Measurements from ENCODE around the gene TICAM2.

Gene TICAM2

GRCh38 chr5:115605436-115605835, 3.2 kb upstream of the TICAM2 start:
- DNase-seq: no peak

- no peak for DNase-seq
Observed at GRCh38 chr5:115602591-115603125, 379 bp upstream of the TICAM2 start.

GRCh38 chr5:115600766-115601165, 1.5 kb downstream of the TICAM2 start:
- DNase-seq: no peak

GRCh38 chr5:115599924-115600323, 2.4 kb downstream of the TICAM2 start:
- DNase-seq: no peak

GRCh38 chr5:115599502-115599901, 2.8 kb downstream of the TICAM2 start:
- DNase-seq: no peak

GRCh38 chr5:115594128-115595047, 7.9 kb downstream of the TICAM2 start:
- no peak for DNase-seq

GRCh38 chr5:115589043-115589442, 13.2 kb downstream of the TICAM2 start:
- DNase-seq: no peak

- no peak for DNase-seq
Observed at GRCh38 chr5:115588640-115589039, 13.6 kb downstream of the TICAM2 start.

- peak; percentile 26 for DNase-seq
Observed at GRCh38 chr5:115586525-115587146, 15.6 kb downstream of the TICAM2 start.

GRCh38 chr5:115585265-115585664, 17.0 kb downstream of the TICAM2 start:
- DNase-seq: no peak

- no peak for DNase-seq
Observed at GRCh38 chr5:115584501-115584900, 17.8 kb downstream of the TICAM2 start.

- no peak for DNase-seq
Observed at GRCh38 chr5:115583474-115583873, 18.8 kb downstream of the TICAM2 start.

- DNase-seq: no peak
Observed at GRCh38 chr5:115580941-115581340, 21.3 kb downstream of the TICAM2 start.

- DNase-seq: no peak
Observed at GRCh38 chr5:115579747-115580173, 22.5 kb downstream of the TICAM2 start.

GRCh38 chr5:115579216-115579615, 23.1 kb downstream of the TICAM2 start:
- no peak for DNase-seq

- no peak for DNase-seq
Observed at GRCh38 chr5:115578657-115579056, 23.6 kb downstream of the TICAM2 start.

GRCh38 chr5:115577741-115578140, 24.5 kb downstream of the TICAM2 start:
- no peak for DNase-seq

GRCh38 chr5:115577329-115577728, 24.9 kb downstream of the TICAM2 start:
- no peak for DNase-seq

GRCh38 chr5:115575167-115576070, 26.9 kb downstream of the TICAM2 start:
- no peak for DNase-seq

GRCh38 chr5:115573133-115573532, 29.1 kb downstream of the TICAM2 start:
- no peak for DNase-seq

- no peak for DNase-seq
Observed at GRCh38 chr5:115571441-115571878, 30.8 kb downstream of the TICAM2 start.

GRCh38 chr5:115568668-115569067, 33.6 kb downstream of the TICAM2 start:
- no peak for DNase-seq

GRCh38 chr5:115565233-115565632, 37.0 kb downstream of the TICAM2 start:
- no peak for DNase-seq
